ENCODE results near the gene KIAA1755. TPM values are rescaled to one million over a fixed set of nuclear protein-coding genes. Genes with fewer than 3 reads are reported as not detected.
A peak's percentile ranks its signal among the peaks of the same experiment; 100 is the strongest.

The KIAA1755 gene
- total RNA-seq, 1 donor from 2014 or later, result 17.8 TPM

DNA sequence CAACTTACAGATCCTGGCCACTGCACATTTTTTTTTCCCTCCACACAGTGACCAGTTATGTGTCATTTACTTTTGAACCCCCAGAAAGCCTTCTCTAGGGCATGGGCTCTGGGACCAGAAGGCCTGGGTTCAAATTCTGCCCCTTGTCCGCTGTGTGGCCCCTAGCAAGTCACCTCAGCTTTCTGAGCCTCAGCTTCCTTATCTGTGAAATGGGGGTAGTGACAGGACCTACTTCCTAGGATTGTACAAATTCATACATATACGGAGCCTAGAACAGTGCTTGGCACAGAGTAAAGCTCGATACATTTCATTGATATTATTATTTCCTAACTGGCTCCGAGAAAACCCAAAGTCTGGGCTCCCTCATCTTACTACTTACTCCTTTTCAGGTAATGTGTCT, 45.0 kb upstream of the KIAA1755 start:
- Mint-ChIP-seq H3K27me3 (ENCODE audit: low read depth) (peaks cover 5% of the 10 kb centered on the region), H3K4me3 (ENCODE audit: unreplicated experiment) (no peak overlapping the region), H3K27ac (ENCODE audit: unreplicated experiment) (no peak overlapping the region), H3K4me1 (ENCODE audit: low read depth) (peaks cover 15% of the 10 kb centered on the region), H3K9me3 (ENCODE audit: low read depth) (peaks cover 2% of the 10 kb centered on the region), H3K36me3 (ENCODE audit: low read depth) (no peaks in the 10 kb centered on the region)
- TF ChIP-seq, protein P1, sequence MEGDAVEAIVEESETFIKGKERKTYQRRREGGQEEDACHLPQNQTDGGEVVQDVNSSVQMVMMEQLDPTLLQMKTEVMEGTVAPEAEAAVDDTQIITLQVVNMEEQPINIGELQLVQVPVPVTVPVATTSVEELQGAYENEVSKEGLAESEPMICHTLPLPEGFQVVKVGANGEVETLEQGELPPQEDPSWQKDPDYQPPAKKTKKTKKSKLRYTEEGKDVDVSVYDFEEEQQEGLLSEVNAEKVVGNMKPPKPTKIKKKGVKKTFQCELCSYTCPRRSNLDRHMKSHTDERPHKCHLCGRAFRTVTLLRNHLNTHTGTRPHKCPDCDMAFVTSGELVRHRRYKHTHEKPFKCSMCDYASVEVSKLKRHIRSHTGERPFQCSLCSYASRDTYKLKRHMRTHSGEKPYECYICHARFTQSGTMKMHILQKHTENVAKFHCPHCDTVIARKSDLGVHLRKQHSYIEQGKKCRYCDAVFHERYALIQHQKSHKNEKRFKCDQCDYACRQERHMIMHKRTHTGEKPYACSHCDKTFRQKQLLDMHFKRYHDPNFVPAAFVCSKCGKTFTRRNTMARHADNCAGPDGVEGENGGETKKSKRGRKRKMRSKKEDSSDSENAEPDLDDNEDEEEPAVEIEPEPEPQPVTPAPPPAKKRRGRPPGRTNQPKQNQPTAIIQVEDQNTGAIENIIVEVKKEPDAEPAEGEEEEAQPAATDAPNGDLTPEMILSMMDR (IDR thresholded peaks at IDR 0.05), result no peak
- DNase-seq (ENCODE audit: low spot score), result no peak

DNA sequence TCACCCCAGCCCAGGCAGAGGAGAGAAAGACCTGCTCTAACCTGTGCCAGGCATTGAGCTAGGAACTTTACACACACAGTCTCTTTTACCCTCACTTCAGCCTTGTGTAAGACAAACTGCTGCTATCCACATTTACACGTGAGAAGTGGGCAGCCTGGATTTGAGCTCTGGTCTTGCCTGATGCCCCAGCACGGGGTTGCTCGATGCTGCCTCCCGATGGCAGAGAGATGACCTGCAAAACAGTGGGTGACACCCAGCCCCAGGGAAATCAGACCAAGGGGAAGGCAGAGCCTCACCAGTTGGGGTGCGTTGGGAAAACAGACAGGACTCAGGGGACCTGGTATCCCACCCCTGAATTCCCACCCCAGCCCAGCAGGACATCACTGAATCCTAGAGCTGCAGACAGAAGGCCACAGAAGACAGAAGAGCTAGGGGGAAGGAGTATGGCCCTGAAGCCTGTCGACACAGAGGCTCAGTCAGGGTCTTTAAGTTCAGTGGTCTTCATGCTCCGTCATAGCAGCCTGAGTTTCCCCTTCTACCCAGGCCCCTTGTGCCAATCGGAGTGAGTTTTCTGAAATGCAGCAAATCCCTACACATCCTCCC, 44.4 kb upstream of the KIAA1755 start:
- H3K4me1 Mint-ChIP-seq (ENCODE audit: low read depth), result peaks cover 15% of the 10 kb centered on the region
- peaks cover 2% of the 10 kb centered on the region for H3K9me3 Mint-ChIP-seq (ENCODE audit: low read depth)
- TF ChIP-seq, protein P1 (IDR thresholded peaks at IDR 0.05), result peak; percentile 74
- no peaks in the 10 kb centered on the region for H3K36me3 Mint-ChIP-seq (ENCODE audit: low read depth)
- H3K4me3 Mint-ChIP-seq (ENCODE audit: unreplicated experiment), result no peak overlapping the region
- no peak overlapping the region for H3K27ac Mint-ChIP-seq (ENCODE audit: unreplicated experiment)
- peaks cover 5% of the 10 kb centered on the region for H3K27me3 Mint-ChIP-seq (ENCODE audit: low read depth)
- DNase-seq (ENCODE audit: low spot score), result no peak

DNA sequence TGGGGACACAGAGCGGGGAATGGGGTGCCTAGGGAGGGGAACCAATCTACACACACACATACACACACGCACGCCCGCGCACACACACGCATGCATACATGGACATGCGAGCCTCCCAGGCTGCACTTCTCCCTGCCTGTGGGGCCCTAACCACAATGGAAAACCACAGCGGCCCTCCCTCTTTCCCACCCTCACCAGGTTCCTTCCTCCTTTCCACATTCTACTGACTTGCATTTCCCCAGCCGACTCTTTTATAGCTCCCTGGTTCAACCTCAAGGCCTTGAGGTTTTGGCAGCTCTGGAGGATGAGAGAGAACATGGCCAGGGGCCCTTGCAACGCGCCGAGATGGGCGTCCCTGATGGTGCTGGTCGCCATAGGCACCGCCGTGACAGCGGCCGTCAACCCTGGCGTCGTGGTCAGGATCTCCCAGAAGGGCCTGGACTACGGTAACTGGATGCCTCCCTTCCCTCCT, 43.4 kb upstream of the KIAA1755 start, which contains the start of gene BPI:
Gene BPI, plus strand, starts transcription at position 249 of the 472 bp plus-strand sequence. Its CDS starts 68 bp downstream, at position 317.
- peaks cover 18% of the 10 kb centered on the region for H3K4me1 Mint-ChIP-seq (ENCODE audit: low read depth)
- H3K36me3 Mint-ChIP-seq (ENCODE audit: low read depth), result no peaks in the 10 kb centered on the region
- H3K27me3 Mint-ChIP-seq (ENCODE audit: low read depth), result peaks cover 3% of the 10 kb centered on the region
- H3K27ac Mint-ChIP-seq (ENCODE audit: unreplicated experiment), result no peak within 1 kb of the TSS
- no peaks in the 10 kb centered on the region for H3K9me3 Mint-ChIP-seq (ENCODE audit: low read depth)
- no peak within 1 kb of the TSS for H3K4me3 Mint-ChIP-seq (ENCODE audit: unreplicated experiment)
- DNase-seq (ENCODE audit: low spot score), result no peak
- TF ChIP-seq, protein P1 (IDR thresholded peaks at IDR 0.05), result no peak

DNA sequence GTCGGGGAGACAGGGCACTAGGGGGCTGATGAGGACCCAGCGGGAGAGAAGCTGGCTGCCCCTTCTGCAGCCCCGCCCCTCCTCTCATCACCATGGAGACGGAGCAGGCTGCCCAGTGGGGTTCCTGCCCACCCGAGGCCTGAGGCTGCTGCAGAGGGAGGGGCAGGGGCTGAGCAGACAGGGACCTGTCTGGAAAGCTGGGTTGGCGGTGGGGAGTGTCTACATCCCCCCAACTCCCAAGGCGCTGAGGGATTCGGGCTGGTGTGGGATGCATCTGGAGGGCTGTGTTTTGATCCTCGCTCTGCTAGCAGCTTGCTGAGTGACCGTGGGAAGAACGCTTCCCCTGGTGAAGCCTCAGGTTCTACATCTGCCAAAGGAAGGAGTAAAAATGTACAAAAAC, 42.3 kb upstream of the KIAA1755 start:
- Mint-ChIP-seq H3K4me3 (ENCODE audit: unreplicated experiment) (no peak overlapping the region), H3K4me1 (ENCODE audit: low read depth) (peaks cover 23% of the 10 kb centered on the region), H3K27ac (ENCODE audit: unreplicated experiment) (no peak overlapping the region), H3K9me3 (ENCODE audit: low read depth) (no peaks in the 10 kb centered on the region), H3K27me3 (ENCODE audit: low read depth) (peaks cover 3% of the 10 kb centered on the region), H3K36me3 (ENCODE audit: low read depth) (no peaks in the 10 kb centered on the region)
- no peak for DNase-seq (ENCODE audit: low spot score)
- TF ChIP-seq, protein P1 (IDR thresholded peaks at IDR 0.05), result no peak

DNA sequence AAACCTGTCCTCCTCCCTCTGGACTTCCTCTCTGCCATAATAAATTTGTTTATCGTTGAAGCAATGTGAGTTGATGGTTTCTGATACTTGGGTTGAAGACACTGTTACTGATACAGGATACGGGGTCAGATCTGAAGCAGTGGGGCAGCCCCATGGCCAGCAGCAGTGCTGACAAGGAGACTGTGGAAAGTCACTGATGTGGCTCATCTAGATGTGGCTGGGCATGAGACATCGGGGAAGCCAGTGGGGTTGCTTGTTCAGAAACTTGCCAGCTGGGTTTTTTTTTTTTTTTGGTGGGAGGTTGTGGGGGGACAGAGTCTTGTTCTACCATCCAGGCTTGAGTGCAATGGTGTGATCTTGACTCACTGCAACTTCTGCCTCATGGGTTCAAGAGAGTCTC, 40.8 kb upstream of the KIAA1755 start:
- TF ChIP-seq, protein P1 (IDR thresholded peaks at IDR 0.05), result no peak
- H3K27ac Mint-ChIP-seq (ENCODE audit: unreplicated experiment), result no peak overlapping the region
- peaks cover 25% of the 10 kb centered on the region for H3K4me1 Mint-ChIP-seq (ENCODE audit: low read depth)
- peaks cover 3% of the 10 kb centered on the region for H3K27me3 Mint-ChIP-seq (ENCODE audit: low read depth)
- DNase-seq (ENCODE audit: low spot score), result no peak
- no peak overlapping the region for H3K4me3 Mint-ChIP-seq (ENCODE audit: unreplicated experiment)
- no peaks in the 10 kb centered on the region for H3K9me3 Mint-ChIP-seq (ENCODE audit: low read depth)
- H3K36me3 Mint-ChIP-seq (ENCODE audit: low read depth), result no peaks in the 10 kb centered on the region

Measured in chondrocyte (in vitro differentiated cells).